ENCODE results near the gene LRRC15.
A peak's percentile ranks its signal among the peaks of the same experiment; 100 is the strongest.

LRRC15 gene

DNA sequence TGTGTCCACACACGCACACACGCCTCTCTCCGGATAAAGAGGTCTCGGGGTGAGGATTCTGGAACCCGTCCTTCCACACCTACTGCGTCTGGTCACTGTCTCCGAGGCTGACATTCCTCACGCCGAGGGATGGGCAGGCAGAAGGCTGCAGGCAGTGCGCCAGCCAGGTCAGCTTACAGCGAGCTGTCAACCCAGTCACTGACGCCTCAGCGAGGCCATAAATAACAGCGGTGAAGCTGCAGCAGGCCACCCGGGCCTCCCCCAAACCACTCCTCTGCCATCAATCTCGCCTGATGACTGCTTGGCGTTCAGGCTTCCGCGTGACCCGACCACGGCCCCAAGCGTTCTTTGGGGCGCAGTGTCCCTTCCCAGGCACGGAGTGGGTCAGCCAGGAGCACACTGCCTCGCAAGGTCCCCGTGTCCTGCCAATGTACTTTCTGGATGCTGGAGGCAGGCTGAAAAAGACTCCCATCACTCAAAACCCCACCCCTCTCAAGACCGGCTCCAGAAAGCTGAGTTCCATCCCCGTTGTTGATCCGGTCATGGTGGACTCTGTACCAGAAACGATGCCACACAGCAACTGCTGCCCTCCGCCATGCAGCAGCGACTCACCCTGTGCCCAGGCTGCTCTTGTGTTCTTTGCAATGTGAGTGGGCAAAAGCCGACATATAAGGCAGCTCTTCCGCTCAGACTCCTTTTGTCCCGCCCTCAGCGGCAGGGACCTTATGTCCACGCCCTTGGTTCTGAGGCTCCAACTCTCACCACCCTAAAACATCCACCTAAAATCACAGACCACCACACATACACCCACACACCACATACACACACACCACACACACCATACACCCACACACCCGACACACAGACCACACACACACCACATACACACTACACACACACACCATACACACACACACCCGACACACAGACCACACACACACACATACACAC lies 45.5 kb downstream of the LRRC15 start:
- TF ChIP-seq, protein P1, sequence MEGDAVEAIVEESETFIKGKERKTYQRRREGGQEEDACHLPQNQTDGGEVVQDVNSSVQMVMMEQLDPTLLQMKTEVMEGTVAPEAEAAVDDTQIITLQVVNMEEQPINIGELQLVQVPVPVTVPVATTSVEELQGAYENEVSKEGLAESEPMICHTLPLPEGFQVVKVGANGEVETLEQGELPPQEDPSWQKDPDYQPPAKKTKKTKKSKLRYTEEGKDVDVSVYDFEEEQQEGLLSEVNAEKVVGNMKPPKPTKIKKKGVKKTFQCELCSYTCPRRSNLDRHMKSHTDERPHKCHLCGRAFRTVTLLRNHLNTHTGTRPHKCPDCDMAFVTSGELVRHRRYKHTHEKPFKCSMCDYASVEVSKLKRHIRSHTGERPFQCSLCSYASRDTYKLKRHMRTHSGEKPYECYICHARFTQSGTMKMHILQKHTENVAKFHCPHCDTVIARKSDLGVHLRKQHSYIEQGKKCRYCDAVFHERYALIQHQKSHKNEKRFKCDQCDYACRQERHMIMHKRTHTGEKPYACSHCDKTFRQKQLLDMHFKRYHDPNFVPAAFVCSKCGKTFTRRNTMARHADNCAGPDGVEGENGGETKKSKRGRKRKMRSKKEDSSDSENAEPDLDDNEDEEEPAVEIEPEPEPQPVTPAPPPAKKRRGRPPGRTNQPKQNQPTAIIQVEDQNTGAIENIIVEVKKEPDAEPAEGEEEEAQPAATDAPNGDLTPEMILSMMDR (IDR thresholded peaks at IDR 0.05; ENCODE audit: low read depth, low read length): no peak
- Histone ChIP-seq H3K27me3 (ENCODE audit: insufficient read depth, low read depth, severe bottlenecking) (no peaks in the 10 kb centered on the region), H3K4me3 (ENCODE audit: low read depth, low read length) (peak overlapping the region; percentile 45), H3K9me3 (ENCODE audit: severe bottlenecking) (no peaks in the 10 kb centered on the region), H3K36me3 (no peaks in the 10 kb centered on the region), H3K27ac (peak overlapping the region; percentile 58)
- DNase-seq: peak; percentile 71

DNA sequence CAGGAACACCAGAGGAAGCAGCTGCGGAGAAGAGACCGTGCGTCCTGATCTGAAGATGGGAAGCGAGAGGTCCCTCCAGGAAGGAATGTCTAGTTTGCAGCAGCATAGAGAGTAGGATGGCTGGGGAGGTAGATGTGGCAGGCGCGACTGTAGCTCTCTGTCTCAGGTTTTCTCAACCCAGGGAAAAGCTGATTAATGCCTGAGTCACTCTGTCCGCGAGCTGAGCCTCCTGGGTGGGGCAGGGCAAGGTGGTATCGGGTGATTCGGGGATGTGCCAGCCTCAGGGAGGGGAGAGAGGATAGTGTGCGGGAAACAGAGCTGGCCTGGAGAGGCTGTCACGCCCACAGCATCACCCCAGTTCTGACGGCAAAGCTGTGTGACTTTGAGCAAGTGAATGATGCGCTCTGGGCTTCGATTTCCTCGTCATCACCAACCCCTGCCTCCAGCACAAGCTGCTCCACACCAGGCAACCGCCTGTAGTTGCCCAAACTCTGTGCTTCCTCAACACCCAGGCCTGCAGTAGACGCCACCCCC lies 46.8 kb downstream of the LRRC15 start:
- peak; percentile 18 for DNase-seq
- no peaks in the 10 kb centered on the region for H3K36me3 ChIP-seq
- TF ChIP-seq, protein P1 (IDR thresholded peaks at IDR 0.05; ENCODE audit: low read depth, low read length): no peak
- H3K27ac ChIP-seq: no peak overlapping the region
- H3K9me3 ChIP-seq (ENCODE audit: severe bottlenecking): no peaks in the 10 kb centered on the region
- H3K27me3 ChIP-seq (ENCODE audit: insufficient read depth, low read depth, severe bottlenecking): no peaks in the 10 kb centered on the region
- H3K4me3 ChIP-seq (ENCODE audit: low read depth, low read length): no peak overlapping the region

DNA sequence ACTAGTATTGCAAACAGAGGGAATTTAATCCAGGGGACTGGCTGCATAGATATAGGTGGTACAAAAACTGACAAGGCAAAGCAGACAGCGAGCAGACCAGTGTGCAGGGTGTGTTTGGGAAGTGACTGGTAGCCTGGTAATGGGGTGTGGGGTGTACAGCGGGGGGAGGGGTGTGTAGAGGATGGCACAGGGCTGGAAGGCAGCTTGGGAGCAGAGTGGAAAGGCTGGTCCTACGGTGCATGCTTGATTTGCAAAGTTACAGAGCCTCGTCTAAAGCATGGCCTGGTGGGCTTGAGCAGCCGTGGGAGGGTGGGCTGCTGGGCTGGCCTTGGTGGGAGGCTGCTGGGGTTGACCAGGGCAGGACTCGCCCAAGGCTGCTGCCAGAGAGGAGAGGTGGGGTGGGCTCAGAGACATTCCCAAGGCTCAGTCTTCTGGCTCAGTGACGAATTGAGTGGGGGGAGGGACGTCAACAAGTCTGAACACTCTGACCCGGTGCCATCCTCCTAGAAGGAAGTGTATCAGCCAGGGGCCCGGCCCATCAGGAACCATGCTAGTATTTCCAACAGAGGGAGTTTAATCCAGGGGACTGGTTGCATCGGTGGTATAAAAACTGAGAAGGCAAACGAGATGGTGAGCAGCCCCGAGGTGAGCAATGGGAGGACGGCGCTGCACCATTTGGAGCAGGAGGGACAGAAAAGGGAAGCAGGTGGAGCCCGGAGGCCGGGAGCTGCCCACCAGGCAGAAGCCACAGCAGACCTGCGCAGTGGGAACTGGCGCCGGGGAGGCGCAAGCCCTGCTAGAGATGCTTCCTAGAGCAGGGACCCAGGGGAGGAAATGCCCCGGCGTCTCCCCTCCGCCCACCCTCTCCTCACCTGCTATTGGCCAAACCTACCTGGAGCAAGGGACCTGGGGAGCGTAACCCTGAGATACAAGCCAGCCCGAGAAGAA lies 47.6 kb downstream of the LRRC15 start:
- Histone ChIP-seq H3K4me3 (ENCODE audit: low read depth, low read length) (no peak overlapping the region), H3K9me3 (ENCODE audit: severe bottlenecking) (no peaks in the 10 kb centered on the region), H3K27ac (no peak overlapping the region), H3K27me3 (ENCODE audit: insufficient read depth, low read depth, severe bottlenecking) (no peaks in the 10 kb centered on the region), H3K36me3 (no peaks in the 10 kb centered on the region)
- TF ChIP-seq, protein P1 (IDR thresholded peaks at IDR 0.05; ENCODE audit: low read depth, low read length): no peak
- DNase-seq: no peak

DNA sequence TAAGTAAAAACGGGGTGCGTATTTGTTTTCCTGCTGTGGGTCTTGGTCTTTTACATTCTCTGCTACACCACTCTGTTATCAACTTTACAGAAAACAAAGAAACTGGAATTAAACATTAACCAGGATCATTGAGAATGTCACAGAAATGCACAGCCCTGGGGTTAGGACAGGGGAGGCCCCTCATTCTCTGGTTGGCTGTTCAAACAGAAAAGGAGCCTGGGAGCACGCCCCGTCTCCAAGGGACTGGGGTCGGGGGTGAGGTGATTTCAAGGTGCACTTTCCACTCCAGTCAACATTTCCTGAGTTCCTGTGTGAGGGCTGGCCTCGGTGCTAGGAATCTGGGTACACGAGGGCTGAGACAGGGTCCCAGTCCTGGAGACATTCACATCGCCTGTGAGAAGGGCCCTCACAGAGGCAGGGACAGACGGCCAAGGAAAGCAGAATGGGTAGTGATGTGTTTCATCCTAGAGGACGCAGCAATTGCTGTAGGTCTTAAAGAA lies 48.7 kb downstream of the LRRC15 start:
- H3K27ac ChIP-seq: no peak overlapping the region
- DNase-seq: no peak
- H3K27me3 ChIP-seq (ENCODE audit: insufficient read depth, low read depth, severe bottlenecking): no peaks in the 10 kb centered on the region
- TF ChIP-seq, protein P1 (IDR thresholded peaks at IDR 0.05; ENCODE audit: low read depth, low read length): no peak
- H3K36me3 ChIP-seq: no peaks in the 10 kb centered on the region
- no peak overlapping the region for H3K4me3 ChIP-seq (ENCODE audit: low read depth, low read length)
- H3K9me3 ChIP-seq (ENCODE audit: severe bottlenecking): no peaks in the 10 kb centered on the region

DNA sequence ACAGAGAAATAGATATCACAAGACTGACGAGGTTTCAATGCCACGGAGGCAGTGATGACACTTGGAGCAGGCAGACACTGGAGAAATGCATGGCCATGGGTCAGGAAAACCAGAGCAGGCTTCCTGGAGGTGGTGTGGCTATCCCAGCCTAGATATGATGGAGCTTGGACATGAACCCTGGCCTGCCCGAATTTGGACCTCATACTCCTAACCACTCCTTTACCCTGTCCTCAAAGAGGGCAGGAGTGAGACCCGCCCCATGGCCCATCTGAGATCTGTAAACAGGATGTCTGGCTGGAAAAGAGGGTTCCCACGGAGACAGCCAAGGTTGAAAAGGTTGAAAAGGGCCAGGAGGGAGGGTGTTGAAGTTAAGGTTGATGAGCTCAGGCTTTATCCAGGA lies 49.4 kb downstream of the LRRC15 start:
- H3K27me3 ChIP-seq (ENCODE audit: insufficient read depth, low read depth, severe bottlenecking): no peaks in the 10 kb centered on the region
- TF ChIP-seq, protein P1 (IDR thresholded peaks at IDR 0.05; ENCODE audit: low read depth, low read length): no peak
- no peaks in the 10 kb centered on the region for H3K9me3 ChIP-seq (ENCODE audit: severe bottlenecking)
- no peak for DNase-seq
- no peak overlapping the region for H3K4me3 ChIP-seq (ENCODE audit: low read depth, low read length)
- no peaks in the 10 kb centered on the region for H3K36me3 ChIP-seq
- H3K27ac ChIP-seq: no peak overlapping the region

Data from WERI-Rb-1 (cell line).